Sigmoid colon (tissue), 7 donors: ENCODE measurements around the gene SMYD5. TPM values are rescaled to one million over a fixed set of nuclear protein-coding genes. Genes with fewer than 3 reads are reported as not detected.

Experiments used
- DNase-seq: peaks from one replicate; pipeline ENCODE4 v3.0.0-alpha.2; 2019
- H3K27ac ChIP-seq, 4 donors: fragments of 200-600 bp; sonication (generic); one replicate each; pipeline ENCODE4 v1.5.1; 2016 to 2019; ENCODE audit warnings: mild to moderate bottlenecking in 1 of 4
- H3K27me3 ChIP-seq, 3 donors: fragments of 200-600 bp; sonication (generic); one replicate each; pipeline ENCODE4 v1.5.1; 2019; ENCODE audit warnings: mild to moderate bottlenecking in 1 of 3
- H3K36me3 ChIP-seq, 4 donors: fragments of 200-600 bp; sonication (generic); one replicate each; pipeline ENCODE4 v1.5.1; 2016 to 2019
- H3K4me1 ChIP-seq, 4 donors: fragments of 200-600 bp; sonication (generic); one replicate each; pipeline ENCODE4 v1.5.1; 2017 to 2019
- H3K4me3 ChIP-seq, 4 donors: fragments of 200-600 bp; sonication (generic); one replicate each; pipeline ENCODE4 v1.5.1; 2017 to 2019; ENCODE audit warnings: mild to moderate bottlenecking in 2 of 4, moderate library complexity in 1 of 4
- H3K9me3 ChIP-seq, 4 donors: fragments of 200-600 bp in 3 of 4; sonication (generic) in 3 of 4; one replicate each; pipeline versions ENCODE4 v1.5.1 to v1.6.1; 2013 to 2019
- CTCF ChIP-seq, 4 experiments: fragments of 450-650 bp in 3 of 4; fragments of 200-600 bp in 1 of 4; IDR thresholded peaks; one replicate each; pipeline ENCODE4 v1.5.1; 2016 to 2019; ENCODE audit warnings: antibody characterized with exemption in 4 of 4, mild to moderate bottlenecking in 3 of 4, moderate library complexity in 2 of 4
- EP300 ChIP-seq, 4 donors: sonication (generic); formaldehyde crosslinking; IDR thresholded peaks; one replicate each; pipeline ENCODE4 v1.6.1; 2017; ENCODE audit warnings: antibody characterized with exemption in 4 of 4
- POLR2A ChIP-seq, 2 donors: fragments of 450-650 bp; IDR thresholded peaks; one replicate each; pipeline ENCODE4 v1.6.1; 2016; ENCODE audit warnings: antibody characterized with exemption in 2 of 2, mild to moderate bottlenecking in 2 of 2, moderate library complexity in 2 of 2
- POLR2AphosphoS5 ChIP-seq, 4 donors: sonication (generic); formaldehyde crosslinking; IDR thresholded peaks; one replicate each; pipeline ENCODE4 v1.6.1; 2017; ENCODE audit warnings: antibody characterized with exemption in 4 of 4
- WGBS, 2 donors: extraction: QIAGEN DNeasy Blood & Tissue Kit; methylation state at CpG; one replicate each; pipeline ENCODE4 v1.1.7; 2013; 5-methylcytosine and 5-hydroxymethylcytosine counted together
- intact Hi-C: fragments of 100-400 bp; cut with DNase I; formaldehyde crosslinking; loops from one replicate; pipeline ENCODE4 v1.15.1; 2023
- polyA plus RNA-seq, 3 donors: library from polyadenylated mRNA; stranded (reverse); fragments of 200-250 nt; gene quantifications; one replicate each; pipeline ENCODE4 v1.2.3, GENCODE V29; 2013
- total RNA-seq, 4 donors: library from RNA; depleted of rRNA; stranded (reverse); fragments of >200 nt; gene quantifications; one replicate each; pipeline ENCODE4 v1.1.0, GENCODE V29; 2016
- donor health status: healthy with polysubstance abuse.
- donor health status: Bipolar disorder and iron deficiency.
- donor health status: healthy.

The SMYD5 gene
- total and polyA plus RNA-seq, 7 donors: 5.3 to 18.2 (median 7.8) TPM

DNA sequence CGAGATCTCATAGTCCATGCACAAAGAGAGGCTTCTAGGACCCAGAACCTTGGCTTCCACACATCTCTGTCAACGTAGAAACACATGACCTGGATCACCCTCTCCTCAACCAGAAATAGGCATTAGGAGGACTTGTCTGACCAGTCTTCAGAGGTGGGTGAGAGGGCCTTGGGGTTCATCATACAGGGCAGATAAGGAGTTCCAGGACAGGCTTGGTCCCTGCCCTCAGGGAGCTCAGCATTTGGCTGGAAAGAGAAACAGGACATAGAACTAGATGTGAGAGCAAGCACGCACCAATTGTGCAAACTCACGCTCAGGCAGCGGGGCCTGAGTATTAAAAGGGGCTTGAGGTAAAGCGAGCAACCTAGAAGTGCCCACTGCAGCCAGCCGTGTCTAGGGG, 40.3 kb upstream of the SMYD5 start:
- Histone ChIP-seq H3K36me3 (no peaks in the 10 kb centered on the region), H3K4me1 (peaks cover 0 to 29% (median 27%) of the 10 kb centered on the region in 4 donors), H3K9me3 (no peaks in the 10 kb centered on the region), H3K4me3 (no peak overlapping the region), H3K27me3 (peaks cover 6 to 54% (median 7%) of the 10 kb centered on the region in 3 donors), H3K27ac (no peak overlapping the region)
- 92 to 94% methylated on average over 7 of the region's 7 CpGs for whole genome bisulfite sequencing, 2 donors
- TF ChIP-seq POLR2AphosphoS5 (IDR thresholded peaks at IDR 0.05): no peak
- no peak for TF ChIP-seq CTCF (IDR thresholded peaks at IDR 0.05)
- no peak for TF ChIP-seq EP300 (IDR thresholded peaks at IDR 0.05)
- DNase-seq: no peak
- intact Hi-C loops: no loop called here

DNA sequence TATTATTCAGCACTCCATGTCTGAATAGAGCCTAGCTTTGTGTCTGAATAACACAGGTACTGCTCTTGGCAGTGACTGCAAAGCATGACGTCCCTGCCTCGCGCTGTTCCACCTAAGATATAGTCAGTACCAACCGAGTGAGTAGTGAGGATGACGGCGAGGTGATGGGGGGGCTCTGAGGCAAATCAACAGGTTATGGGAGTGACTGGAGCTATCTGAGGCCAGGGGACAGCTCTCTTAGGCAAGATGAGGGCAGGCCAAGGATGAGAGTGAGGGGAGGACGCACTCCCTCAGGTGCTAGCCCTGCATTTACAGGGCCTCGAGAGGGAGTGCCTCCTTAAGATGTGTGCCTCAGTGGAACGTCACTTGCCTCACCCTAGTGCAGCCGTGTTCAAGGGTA, 39.8 kb upstream of the SMYD5 start:
- TF ChIP-seq POLR2A (IDR thresholded peaks at IDR 0.05) (no peak), POLR2AphosphoS5 (IDR thresholded peaks at IDR 0.05) (no peak), EP300 (IDR thresholded peaks at IDR 0.05) (no peak), CTCF (IDR thresholded peaks at IDR 0.05) (no peak)
- Histone ChIP-seq H3K4me3 (no peak overlapping the region), H3K9me3 (no peaks in the 10 kb centered on the region), H3K36me3 (no peaks in the 10 kb centered on the region), H3K4me1 (peaks cover 0 to 29% (median 27%) of the 10 kb centered on the region in 4 donors), H3K27ac (no peak overlapping the region), H3K27me3 (peaks cover 6 to 57% (median 7%) of the 10 kb centered on the region in 3 donors)
- DNase-seq: no peak
- 93 to 95% methylated on average over 10 of the region's 10 CpGs for WGBS, 2 donors
- intact Hi-C loops: no loop called here

GRCh38 chr2:73174941-73175662, 38.9 kb upstream of the SMYD5 start:
- H3K4me1 ChIP-seq: peaks cover 0 to 29% (median 27%) of the 10 kb centered on the region in 4 donors
- no peaks in the 10 kb centered on the region for H3K9me3 ChIP-seq
- H3K4me3 ChIP-seq: peak overlapping the region; percentile 17 to 60 (median 51)
- 34% methylated on average over 25 of the region's 25 CpGs for WGBS, 2 donors
- peak overlapping the region in 2 of 4 donors; percentile 66 to 70 for H3K27ac ChIP-seq
- no peaks in the 10 kb centered on the region for H3K36me3 ChIP-seq
- H3K27me3 ChIP-seq: peaks cover 6 to 66% (median 7%) of the 10 kb centered on the region in 3 donors
- intact Hi-C loops: loop anchor here (5.0 kb wide), 4 partner anchors 88 to 403 kb away; partner anchors contain the start of gene SPR
- no peak for DNase-seq
- TF ChIP-seq EP300 (IDR thresholded peaks at IDR 0.05) (no peak), POLR2A (IDR thresholded peaks at IDR 0.05) (no peak), POLR2AphosphoS5 (IDR thresholded peaks at IDR 0.05) (no peak), CTCF (IDR thresholded peaks at IDR 0.05) (no peak)

DNA sequence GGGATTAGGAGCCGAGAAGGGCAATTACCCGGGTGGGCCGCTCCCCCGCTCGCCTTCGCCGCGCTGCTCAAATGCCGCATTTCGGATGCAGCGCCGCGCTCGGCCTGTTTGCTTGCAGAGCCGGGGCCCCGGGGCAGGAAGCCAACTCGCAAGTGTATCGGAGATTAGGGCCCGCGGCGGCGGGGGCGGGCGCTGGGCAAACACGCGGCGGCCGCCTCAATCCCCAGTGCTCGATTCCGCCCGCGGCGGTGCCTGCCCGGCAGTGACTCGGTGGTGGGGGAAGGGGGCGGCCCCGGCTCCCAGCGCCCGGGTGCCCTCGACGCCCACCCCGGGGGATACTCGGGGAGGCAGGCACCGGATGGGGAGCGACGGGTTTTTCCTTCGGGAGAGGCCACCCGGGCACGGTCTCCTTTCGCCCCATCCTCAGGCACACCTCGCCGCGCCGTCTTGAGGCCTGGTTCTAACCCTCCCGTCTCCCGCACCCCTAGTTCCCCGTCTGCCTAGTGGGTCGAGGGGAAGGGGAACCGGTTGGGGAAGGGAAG, 38.3 kb upstream of the SMYD5 start:
- no peak for TF ChIP-seq POLR2AphosphoS5 (IDR thresholded peaks at IDR 0.05)
- no peak for TF ChIP-seq EP300 (IDR thresholded peaks at IDR 0.05)
- no peaks in the 10 kb centered on the region for H3K9me3 ChIP-seq
- no peaks in the 10 kb centered on the region for H3K36me3 ChIP-seq
- peak; percentile 89 for DNase-seq
- peaks cover 6 to 71% (median 7%) of the 10 kb centered on the region in 3 donors for H3K27me3 ChIP-seq
- peak overlapping the region; percentile 66 to 79 (median 71) for H3K27ac ChIP-seq
- intact Hi-C loops: loop anchor here (2.0 to 5.0 kb wide), 5 partner anchors 39 to 403 kb away; partner anchors contain the start of genes SMYD5 and SPR
- H3K4me1 ChIP-seq: peaks cover 0 to 29% (median 27%) of the 10 kb centered on the region in 4 donors
- H3K4me3 ChIP-seq: peak overlapping the region; percentile 17 to 60 (median 51)
- 1% methylated on average over 59 of the region's 59 CpGs for WGBS, 2 donors

GRCh38 chr2:73176205-73176880, 37.7 kb upstream of the SMYD5 start:
- peak overlapping the region; percentile 66 to 79 (median 71) for H3K27ac ChIP-seq
- no peaks in the 10 kb centered on the region for H3K36me3 ChIP-seq
- no peaks in the 10 kb centered on the region for H3K9me3 ChIP-seq
- H3K4me3 ChIP-seq: peak overlapping the region; percentile 39 to 60 (median 51)
- intact Hi-C loops: loop anchor here (2.0 to 5.0 kb wide), 5 partner anchors 38 to 404 kb away; partner anchors contain the start of genes SMYD5 and SPR
- DNase-seq: peak; percentile 69
- TF ChIP-seq POLR2AphosphoS5 (IDR thresholded peaks at IDR 0.05): no peak
- TF ChIP-seq CTCF (IDR thresholded peaks at IDR 0.05): no peak
- no peak for TF ChIP-seq POLR2A (IDR thresholded peaks at IDR 0.05)
- TF ChIP-seq EP300 (IDR thresholded peaks at IDR 0.05): no peak
- WGBS, 2 donors: 3 to 4% methylated on average over 31 of the region's 31 CpGs
- H3K4me1 ChIP-seq: peaks cover 0 to 29% (median 27%) of the 10 kb centered on the region in 4 donors
- peaks cover 6 to 71% (median 7%) of the 10 kb centered on the region in 3 donors for H3K27me3 ChIP-seq
